HEK293T (cell line): ENCODE measurements around the gene LRRC10B.

Source experiments
- ARNT ChIP-seq: fragments of 450-650 bp; IDR thresholded peaks from 2 replicates; pipeline ENCODE4 v1.6.1; 2017; ENCODE audit warnings: mild to moderate bottlenecking
- FOXA1 ChIP-seq: fragments of 450-650 bp; IDR thresholded peaks from 2 replicates; pipeline ENCODE4 v1.6.1; 2016; ENCODE audit warnings: mild to moderate bottlenecking
- FOXM1 ChIP-seq: fragments of 450-650 bp; IDR thresholded peaks from 2 replicates; pipeline ENCODE4 v1.6.1; 2017; ENCODE audit warnings: mild to moderate bottlenecking, borderline replicate concordance
- NFRKB ChIP-seq: fragments of 450-650 bp; IDR thresholded peaks from 2 replicates; pipeline ENCODE4 v1.6.1; 2016; ENCODE audit warnings: mild to moderate bottlenecking, moderate library complexity
- TARDBP ChIP-seq: fragments of 450-650 bp; IDR thresholded peaks from 2 replicates; pipeline ENCODE4 v1.6.1; 2016

- TF ChIP-seq NFRKB (no peak), ARNT (no peak), FOXA1 (no peak), TARDBP (no peak), FOXM1 (no peak)
Measured at GRCh38 chr11:61543606-61544306, 35.2 kb downstream of the LRRC10B start.
